KMS-11 (cell line): Measurements from ENCODE around the gene NUDT4.
"Not testable (repeated sequence)": the region's sequence is repeated elsewhere in the genome, so short reads cannot be mapped to it uniquely, and the experiment has no call there.

ENCODE experiments used
- H2AFZ ChIP-seq: fragments of 200-600 bp; sonication (generic); 2 replicates; pipeline ENCODE4 v1.6.1; 2016; ENCODE audit warnings: antibody characterized with exemption, mixed run types, low read depth
- H3K27ac ChIP-seq: fragments of 200-600 bp; sonication (generic); 2 replicates; pipeline ENCODE4 v1.6.1; 2016; ENCODE audit warnings: mild to moderate bottlenecking, mixed run types
- H3K27me3 ChIP-seq: fragments of 200-600 bp; sonication (generic); 2 replicates; pipeline ENCODE4 v1.6.1; 2017; ENCODE audit warnings: mild to moderate bottlenecking, low read depth, mixed run types, moderate library complexity; ENCODE audit not compliant: insufficient read depth
- H3K36me3 ChIP-seq: fragments of 200-600 bp; sonication (generic); 2 replicates; pipeline ENCODE4 v1.6.1; 2017; ENCODE audit warnings: mild to moderate bottlenecking, mixed run types; ENCODE audit not compliant: insufficient read depth
- H3K4me1 ChIP-seq: fragments of 200-600 bp; sonication (generic); 2 replicates; pipeline ENCODE4 v1.6.1; 2016; ENCODE audit warnings: mild to moderate bottlenecking, low read depth, mixed run types; ENCODE audit not compliant: poor library complexity, severe bottlenecking
- H3K4me2 ChIP-seq: fragments of 200-600 bp; sonication (generic); 2 replicates; pipeline ENCODE4 v1.7.0; 2016; ENCODE audit warnings: mild to moderate bottlenecking, mixed run types
- H3K4me3 ChIP-seq: fragments of 200-600 bp; sonication (generic); IDR thresholded peaks from 2 replicates; pipeline ENCODE4 v1.6.1; 2017; ENCODE audit warnings: low read depth, low read length, mixed read lengths; ENCODE audit not compliant: insufficient read depth
- H3K79me2 ChIP-seq: fragments of 200-600 bp; sonication (generic); 2 replicates; pipeline ENCODE4 v1.6.1; 2016; ENCODE audit warnings: low read depth, mixed run types; ENCODE audit not compliant: insufficient read depth
- H3K9ac ChIP-seq: fragments of 200-600 bp; sonication (generic); 2 replicates; pipeline ENCODE4 v1.6.1; 2016; ENCODE audit warnings: mild to moderate bottlenecking, mixed run types
- H4K20me1 ChIP-seq: fragments of 200-600 bp; sonication (generic); 2 replicates; pipeline ENCODE4 v1.6.1; 2016; ENCODE audit warnings: mild to moderate bottlenecking, mixed run types; ENCODE audit not compliant: insufficient read depth
- TF ChIP-seq, protein P1 (sequence below): fragments of 200-600 bp; sonication (generic); conservative IDR thresholded peaks from 2 replicates; pipeline ENCODE4 v1.6.1; 2017; ENCODE audit warnings: low read depth, mild to moderate bottlenecking, antibody characterized with exemption, low read length, moderate library complexity, mixed read lengths

NUDT4 gene

DNA sequence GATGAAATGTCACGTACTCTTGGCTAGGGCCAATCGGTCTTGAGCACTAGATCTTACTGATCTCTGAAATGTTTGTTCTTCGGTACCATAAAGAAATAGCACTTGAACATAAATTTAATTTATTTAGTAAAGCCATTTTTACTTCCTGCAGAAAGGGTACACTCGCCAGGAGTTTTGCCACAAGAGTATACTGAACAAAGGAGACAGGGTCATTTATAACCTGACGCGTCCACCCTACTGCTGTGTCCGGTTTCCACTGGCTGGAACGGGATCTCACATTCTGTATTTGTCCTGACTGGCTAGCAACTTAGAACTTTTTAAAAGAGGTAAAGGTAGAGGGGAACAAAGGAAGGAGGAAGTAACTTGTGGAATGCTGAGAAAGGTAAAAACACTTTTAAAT is 34.7 kb downstream of the NUDT4 start:
- not testable (repeated sequence) for H3K27me3 ChIP-seq, H3K9ac ChIP-seq, H2AFZ ChIP-seq, H3K27ac ChIP-seq, H3K4me2 ChIP-seq, H3K36me3 ChIP-seq, H3K4me3 ChIP-seq
- peaks cover 31% of the 10 kb centered on the region for H3K4me1 ChIP-seq
- H4K20me1 ChIP-seq, result peaks cover 21% of the 10 kb centered on the region; the same call in 1 of the 2 replicates
- H3K79me2 ChIP-seq, result peaks cover 66% of the 10 kb centered on the region

DNA sequence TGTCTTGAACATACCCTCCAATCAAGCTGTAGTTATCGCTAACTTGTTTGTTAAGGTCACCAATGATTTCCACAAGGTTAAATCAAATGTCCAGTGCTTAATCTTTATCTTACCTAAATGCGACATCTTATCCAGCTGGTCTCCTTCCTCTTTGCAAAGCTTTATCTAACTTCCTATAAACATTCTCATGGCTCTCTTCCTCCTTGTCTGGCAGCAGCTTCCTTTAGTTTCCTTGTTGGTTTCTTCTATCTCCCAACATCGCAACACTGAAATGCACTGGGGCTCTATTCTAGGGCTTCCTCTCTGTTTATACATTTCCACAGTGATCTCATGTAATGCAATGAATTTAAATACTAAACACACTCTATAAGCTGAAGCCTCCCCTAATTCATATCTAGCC is 35.3 kb downstream of the NUDT4 start:
- Histone ChIP-seq H3K4me2 (no peak overlapping the region), H4K20me1 (peaks cover 21% of the 10 kb centered on the region; the same call in 1 of the 2 replicates), H3K79me2 (peaks cover 69% of the 10 kb centered on the region), H2AFZ (no peak overlapping the region), H3K27me3 (no peaks in the 10 kb centered on the region), H3K4me3 (no peak overlapping the region), H3K9ac (no peak overlapping the region), H3K4me1 (peaks cover 37% of the 10 kb centered on the region), H3K27ac (no peak overlapping the region), H3K36me3 (no peaks in the 10 kb centered on the region)
- TF ChIP-seq, protein P1, sequence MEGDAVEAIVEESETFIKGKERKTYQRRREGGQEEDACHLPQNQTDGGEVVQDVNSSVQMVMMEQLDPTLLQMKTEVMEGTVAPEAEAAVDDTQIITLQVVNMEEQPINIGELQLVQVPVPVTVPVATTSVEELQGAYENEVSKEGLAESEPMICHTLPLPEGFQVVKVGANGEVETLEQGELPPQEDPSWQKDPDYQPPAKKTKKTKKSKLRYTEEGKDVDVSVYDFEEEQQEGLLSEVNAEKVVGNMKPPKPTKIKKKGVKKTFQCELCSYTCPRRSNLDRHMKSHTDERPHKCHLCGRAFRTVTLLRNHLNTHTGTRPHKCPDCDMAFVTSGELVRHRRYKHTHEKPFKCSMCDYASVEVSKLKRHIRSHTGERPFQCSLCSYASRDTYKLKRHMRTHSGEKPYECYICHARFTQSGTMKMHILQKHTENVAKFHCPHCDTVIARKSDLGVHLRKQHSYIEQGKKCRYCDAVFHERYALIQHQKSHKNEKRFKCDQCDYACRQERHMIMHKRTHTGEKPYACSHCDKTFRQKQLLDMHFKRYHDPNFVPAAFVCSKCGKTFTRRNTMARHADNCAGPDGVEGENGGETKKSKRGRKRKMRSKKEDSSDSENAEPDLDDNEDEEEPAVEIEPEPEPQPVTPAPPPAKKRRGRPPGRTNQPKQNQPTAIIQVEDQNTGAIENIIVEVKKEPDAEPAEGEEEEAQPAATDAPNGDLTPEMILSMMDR, result no peak

DNA sequence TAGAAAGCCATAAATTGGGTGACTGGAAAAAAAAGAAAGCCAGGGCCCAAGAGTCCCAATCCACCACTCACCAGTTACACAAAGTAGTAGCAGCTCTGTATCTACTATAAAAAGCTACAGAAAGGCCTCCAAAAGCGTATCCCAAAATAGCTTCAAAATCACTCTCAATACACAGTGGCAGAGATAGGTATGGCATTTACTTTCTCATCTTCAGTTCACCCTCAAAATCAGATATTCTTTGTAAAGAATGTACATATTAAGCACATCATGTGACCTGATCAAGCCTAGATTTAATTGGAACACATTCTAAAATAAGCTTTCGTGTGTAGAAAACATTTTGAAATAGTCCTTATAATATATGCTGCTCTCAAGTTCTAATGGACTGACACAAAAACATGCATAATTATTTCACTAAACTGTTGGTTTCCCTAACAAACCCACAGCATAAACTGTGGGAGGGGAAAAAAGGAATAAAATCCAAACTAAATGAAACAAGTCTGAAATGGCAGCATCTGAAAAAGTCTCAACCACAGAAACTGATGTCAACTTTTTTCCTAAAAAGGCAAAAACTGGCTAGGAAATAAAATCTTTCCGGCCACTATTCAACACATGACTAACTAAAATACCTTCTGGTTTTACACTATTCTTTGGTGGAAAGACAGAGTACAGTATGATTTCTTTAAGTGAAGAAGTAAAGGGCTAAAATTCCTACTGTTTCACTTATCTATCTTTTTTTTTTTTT is 38.2 kb downstream of the NUDT4 start:
- H3K79me2 ChIP-seq, result peaks cover 94% of the 10 kb centered on the region
- peaks cover 54% of the 10 kb centered on the region for H3K4me1 ChIP-seq
- peaks cover 38% of the 10 kb centered on the region for H4K20me1 ChIP-seq
- no peak overlapping the region for H2AFZ ChIP-seq
- H3K27me3 ChIP-seq, result no peaks in the 10 kb centered on the region
- no peak overlapping the region for H3K4me3 ChIP-seq
- peak overlapping the region; percentile 78 for H3K4me2 ChIP-seq
- TF ChIP-seq, protein P1, result no peak
- H3K9ac ChIP-seq, result no peak overlapping the region
- no peaks in the 10 kb centered on the region for H3K36me3 ChIP-seq
- H3K27ac ChIP-seq, result peak overlapping the region; percentile 38; the same call in 1 of the 2 replicates

DNA sequence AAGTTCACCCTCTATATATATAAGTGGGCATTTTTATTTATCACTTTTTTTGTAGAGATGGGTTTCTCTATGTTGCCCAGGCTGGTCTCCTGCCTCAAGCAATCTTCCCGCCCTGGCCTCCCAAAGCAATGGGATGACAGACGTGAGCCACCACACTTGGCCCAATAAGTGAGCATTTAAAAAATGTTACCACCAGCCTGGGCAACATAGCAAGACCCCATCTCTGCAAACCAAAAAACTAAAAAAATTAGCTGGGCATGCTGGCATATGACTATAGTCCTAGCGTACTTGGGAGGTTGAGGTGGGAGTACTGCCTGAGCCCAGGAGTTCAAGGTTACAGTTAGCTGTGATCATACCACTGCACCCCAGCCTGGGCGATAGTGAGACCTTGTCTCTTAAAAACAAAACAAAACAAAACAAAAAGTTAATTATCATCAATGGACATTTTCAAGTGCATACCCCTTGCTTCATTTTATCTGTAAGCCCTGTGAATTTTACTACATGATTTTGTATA is 40.3 kb downstream of the NUDT4 start:
- no peak overlapping the region for H3K4me2 ChIP-seq
- H3K27me3 ChIP-seq, result no peaks in the 10 kb centered on the region
- peaks cover 96% of the 10 kb centered on the region for H3K79me2 ChIP-seq
- no peak overlapping the region for H3K27ac ChIP-seq
- H3K4me3 ChIP-seq, result no peak overlapping the region
- no peaks in the 10 kb centered on the region for H3K36me3 ChIP-seq
- H3K4me1 ChIP-seq, result peaks cover 62% of the 10 kb centered on the region
- peaks cover 39% of the 10 kb centered on the region for H4K20me1 ChIP-seq
- no peak overlapping the region for H2AFZ ChIP-seq
- H3K9ac ChIP-seq, result no peak overlapping the region
- TF ChIP-seq, protein P1, result no peak
